Caco-2 (cell line): ENCODE results near the gene MYO10. TPM values are rescaled to one million over a fixed set of nuclear protein-coding genes. Genes with fewer than 3 reads are reported as not detected.

Source experiments
- BruUV-seq: library from RNA; stranded (reverse); fragments of 400-500 nt; replicated peaks from 2 replicates; lab custom pipeline; 2021; lab: Mats Ljungman, UMichigan
- CTCF ChIA-PET: fragments of 300-600 bp; sonication (Branson Sonifier 250); formaldehyde crosslinking; loops from one replicate; lab custom pipeline; 2022; ENCODE audit warnings: antibody characterized with exemption; lab: Charles Lee
- POLR2A ChIA-PET: fragments of 300-600 bp; sonication (Branson Sonifier 250); formaldehyde crosslinking; loops from one replicate; lab custom pipeline; 2022; ENCODE audit warnings: antibody characterized with exemption; lab: Charles Lee
- DNase-seq, 2 experiments: peaks; one replicate each; pipeline versions ENCODE4 v3.0.0 to v3.0.0-alpha.2; 2020 to 2022
- H3K27me3 ChIP-seq: replicated peaks from 2 replicates; pipeline ENCODE4 v1.6.0; 2011; ENCODE audit warnings: low read length; ENCODE audit not compliant: control insufficient read depth, insufficient read depth
- H3K36me3 ChIP-seq: 2 replicates; pipeline ENCODE4 v1.5.1; 2011; ENCODE audit warnings: low read length; ENCODE audit not compliant: control insufficient read depth, insufficient read depth
- H3K4me1 ChIP-seq: fragments of 250-450 bp; sonication (Bioruptor Pico); 2 replicates; pipeline ENCODE4 v1.5.1; 2020; ENCODE audit warnings: mild to moderate bottlenecking
- H3K4me3 ChIP-seq: 2 replicates; pipeline ENCODE4 v1.5.1; 2011; ENCODE audit warnings: low read depth, mild to moderate bottlenecking, control low read depth, low read length
- H3K9me3 ChIP-seq: fragments of 250-450 bp; sonication (Bioruptor Pico); 2 replicates; pipeline ENCODE4 v1.5.1; 2020; ENCODE audit warnings: mild to moderate bottlenecking, moderate library complexity
- H3K27ac Mint-ChIP-seq: one replicate; pipeline ENCODE4 v1.8.0; 2022; ENCODE audit warnings: mixed read lengths; ENCODE audit not compliant: unreplicated experiment
- H3K27me3 Mint-ChIP-seq: one replicate; pipeline ENCODE4 v1.8.0; 2022; ENCODE audit warnings: mixed read lengths; ENCODE audit not compliant: insufficient read depth, unreplicated experiment
- H3K36me3 Mint-ChIP-seq: one replicate; pipeline ENCODE4 v1.8.0; 2022; ENCODE audit warnings: mild to moderate bottlenecking, mixed read lengths; ENCODE audit not compliant: insufficient read depth, unreplicated experiment
- H3K4me1 Mint-ChIP-seq: one replicate; pipeline ENCODE4 v1.8.0; 2022; ENCODE audit warnings: low read depth, mixed read lengths; ENCODE audit not compliant: unreplicated experiment
- H3K4me3 Mint-ChIP-seq: one replicate; pipeline ENCODE4 v1.8.0; 2022; ENCODE audit warnings: mild to moderate bottlenecking, moderate library complexity, mixed read lengths; ENCODE audit not compliant: unreplicated experiment
- H3K9me3 Mint-ChIP-seq: one replicate; pipeline ENCODE4 v1.8.0; 2022; ENCODE audit warnings: mixed read lengths; ENCODE audit not compliant: unreplicated experiment
- CTCF ChIP-seq, 2 experiments: fragments of 200-600 bp in 1 of 2; IDR thresholded peaks; 1 replicate in 1 of 2; 2 replicates in 1 of 2; pipeline versions ENCODE4 v1.5.1 to v1.8.0; 2011 to 2022; ENCODE audit warnings: antibody characterized with exemption in 1 of 2, control low read depth in 1 of 2, inconsistent platforms in 1 of 2, low read depth in 1 of 2, low read length in 1 of 2, mild to moderate bottlenecking in 1 of 2, moderate library complexity in 1 of 2; ENCODE audit not compliant: insufficient read depth in 1 of 2, severe bottlenecking in 1 of 2, unreplicated experiment in 1 of 2
- intact Hi-C: fragments of 100-400 bp; cut with micrococcal nuclease; formaldehyde crosslinking; loops from one replicate; pipeline ENCODE4 v1.10.0; 2022; ENCODE audit not compliant: unreplicated experiment
- total RNA-seq: library from RNA; stranded (reverse); gene quantifications from 2 replicates; pipeline ENCODE4 v1.2.3, GENCODE V29; 2022

The MYO10 gene
- total RNA-seq, 1 experiment from 2014 or later = 67.6 TPM

- Histone ChIP-seq H3K36me3 (peaks cover 11% of the 10 kb centered on the region), H3K27me3 (no peaks in the 10 kb centered on the region), H3K4me1 (no peaks in the 10 kb centered on the region), H3K4me3 (no peak overlapping the region), H3K9me3 (no peaks in the 10 kb centered on the region)
- Mint-ChIP-seq H3K4me3 (no peak overlapping the region), H3K4me1 (no peaks in the 10 kb centered on the region), H3K9me3 (no peaks in the 10 kb centered on the region), H3K27ac (no peak overlapping the region), H3K36me3 (peaks cover 74% of the 10 kb centered on the region), H3K27me3 (no peaks in the 10 kb centered on the region)
- no peak for TF ChIP-seq CTCF (IDR thresholded peaks at IDR 0.05; ENCODE audit: insufficient read depth in 1 of 2, low read depth in 1 of 2, low read length in 1 of 2, severe bottlenecking in 1 of 2, unreplicated experiment in 1 of 2)
- intact Hi-C loops = no loop called here
- DNase-seq = no peak
- BruUV-seq = no TSS peak
- ChIA-PET POLR2A (no interaction called here), CTCF (no interaction called here)
These were observed 226.2 kb downstream of the MYO10 start for GRCh38 chr5:16709691-16710433.

GRCh38 chr5:16707869-16708192 lies 228.3 kb downstream of the MYO10 start:
- H3K27me3 ChIP-seq = no peaks in the 10 kb centered on the region
- no peak for DNase-seq
- Mint-ChIP-seq H3K9me3 (no peaks in the 10 kb centered on the region), H3K36me3 (peaks cover 78% of the 10 kb centered on the region), H3K4me3 (no peak overlapping the region), H3K4me1 (no peaks in the 10 kb centered on the region), H3K27me3 (no peaks in the 10 kb centered on the region), H3K27ac (no peak overlapping the region)
- no peak for TF ChIP-seq CTCF (IDR thresholded peaks at IDR 0.05; ENCODE audit: insufficient read depth in 1 of 2, low read depth in 1 of 2, low read length in 1 of 2, severe bottlenecking in 1 of 2, unreplicated experiment in 1 of 2)
- H3K4me3 ChIP-seq = no peak overlapping the region
- POLR2A ChIA-PET = no interaction called here
- H3K36me3 ChIP-seq = peaks cover 11% of the 10 kb centered on the region
- no peaks in the 10 kb centered on the region for H3K9me3 ChIP-seq
- BruUV-seq = no TSS peak
- intact Hi-C loops = no loop called here
- CTCF ChIA-PET = no interaction called here
- H3K4me1 ChIP-seq = no peaks in the 10 kb centered on the region

- no TSS peak for BruUV-seq
- H3K4me3 ChIP-seq = no peak overlapping the region
- Mint-ChIP-seq H3K9me3 (no peaks in the 10 kb centered on the region), H3K36me3 (peaks cover 78% of the 10 kb centered on the region), H3K4me1 (no peaks in the 10 kb centered on the region), H3K27me3 (no peaks in the 10 kb centered on the region), H3K4me3 (no peak overlapping the region), H3K27ac (no peak overlapping the region)
- no peak for TF ChIP-seq CTCF (IDR thresholded peaks at IDR 0.05; ENCODE audit: insufficient read depth in 1 of 2, low read depth in 1 of 2, low read length in 1 of 2, severe bottlenecking in 1 of 2, unreplicated experiment in 1 of 2)
- intact Hi-C loops = no loop called here
- ChIA-PET CTCF (no interaction called here), POLR2A (no interaction called here)
- H3K9me3 ChIP-seq = no peaks in the 10 kb centered on the region
- H3K27me3 ChIP-seq = no peaks in the 10 kb centered on the region
- H3K36me3 ChIP-seq = peaks cover 12% of the 10 kb centered on the region
- H3K4me1 ChIP-seq = no peaks in the 10 kb centered on the region
- no peak for DNase-seq
These were observed 228.8 kb downstream of the MYO10 start for GRCh38 chr5:16707168-16707868.
